Measurements from ENCODE around the gene PRPSAP1.
"Not testable (repeated sequence)": the region's sequence is repeated elsewhere in the genome, so short reads cannot be mapped to it uniquely, and the experiment has no call there.

PRPSAP1 gene

GRCh38 chr17:76350463-76350862 is 3.3 kb downstream of the PRPSAP1 start:
- no peak for TF ChIP-seq CTCF (IDR thresholded peaks at IDR 0.05)
- DNase-seq = no peak
- H3K4me3 Mint-ChIP-seq = no peak overlapping the region
- no peaks in the 10 kb centered on the region for H3K9me3 Mint-ChIP-seq
- H3K4me1 Mint-ChIP-seq = peaks cover 38% of the 10 kb centered on the region
- no peak overlapping the region for H3K27ac Mint-ChIP-seq
- H3K27me3 Mint-ChIP-seq (ENCODE audit: low read depth, poor library complexity) = peaks cover 9% of the 10 kb centered on the region
- H3K36me3 Mint-ChIP-seq (ENCODE audit: low read depth) = peaks cover 40% of the 10 kb centered on the region

DNA sequence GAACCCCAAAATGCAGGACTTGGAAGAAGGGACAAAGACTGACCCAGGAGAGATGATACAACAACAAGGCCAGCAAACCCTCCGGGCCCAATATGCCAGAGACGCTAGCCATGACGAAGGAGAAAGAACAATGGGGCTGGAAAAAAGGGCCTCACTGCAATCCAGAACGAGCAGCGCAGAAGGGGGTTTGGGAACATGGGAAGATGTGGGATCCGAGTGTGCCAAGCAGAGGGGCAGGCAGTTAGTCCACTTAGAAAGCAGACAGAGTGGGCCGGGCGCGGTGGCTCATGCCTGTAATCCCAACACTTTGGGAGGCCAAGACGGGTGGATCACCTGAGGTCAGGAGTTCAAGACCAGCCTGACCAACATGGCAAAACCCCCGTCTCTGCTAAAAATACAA is 6.8 kb downstream of the PRPSAP1 start:
- not testable (repeated sequence) for H3K27me3 Mint-ChIP-seq (ENCODE audit: low read depth, poor library complexity); H3K4me3 Mint-ChIP-seq; H3K9me3 Mint-ChIP-seq; DNase-seq
- H3K4me1 Mint-ChIP-seq = peaks cover 16% of the 10 kb centered on the region
- H3K27ac Mint-ChIP-seq = peak overlapping the region; percentile 66
- peaks cover 55% of the 10 kb centered on the region for H3K36me3 Mint-ChIP-seq (ENCODE audit: low read depth)

- Mint-ChIP-seq H3K27ac (no peak overlapping the region), H3K36me3 (ENCODE audit: low read depth) (peaks cover 60% of the 10 kb centered on the region), H3K4me3 (no peak overlapping the region), H3K9me3 (no peaks in the 10 kb centered on the region), H3K27me3 (ENCODE audit: low read depth, poor library complexity) (peaks cover 5% of the 10 kb centered on the region), H3K4me1 (peaks cover 9% of the 10 kb centered on the region)
- DNase-seq = no peak
- TF ChIP-seq CTCF (IDR thresholded peaks at IDR 0.05) = no peak
These were observed 8.2 kb downstream of the PRPSAP1 start for GRCh38 chr17:76345377-76345974.

GRCh38 chr17:76343106-76343505 is 10.6 kb downstream of the PRPSAP1 start:
- no peak overlapping the region for H3K4me3 Mint-ChIP-seq
- no peak for DNase-seq
- peaks cover 9% of the 10 kb centered on the region for H3K4me1 Mint-ChIP-seq
- H3K9me3 Mint-ChIP-seq = no peaks in the 10 kb centered on the region
- no peak overlapping the region for H3K27ac Mint-ChIP-seq
- peaks cover 68% of the 10 kb centered on the region for H3K36me3 Mint-ChIP-seq (ENCODE audit: low read depth)
- TF ChIP-seq CTCF (IDR thresholded peaks at IDR 0.05) = no peak
- peaks cover 2% of the 10 kb centered on the region for H3K27me3 Mint-ChIP-seq (ENCODE audit: low read depth, poor library complexity)

- Mint-ChIP-seq H3K27ac (no peak overlapping the region), H3K4me3 (no peak overlapping the region), H3K27me3 (ENCODE audit: low read depth, poor library complexity) (peaks cover 2% of the 10 kb centered on the region), H3K4me1 (peaks cover 4% of the 10 kb centered on the region), H3K36me3 (ENCODE audit: low read depth) (peaks cover 55% of the 10 kb centered on the region), H3K9me3 (no peaks in the 10 kb centered on the region)
- no peak for DNase-seq
- no peak for TF ChIP-seq CTCF (IDR thresholded peaks at IDR 0.05)
These were observed 12.4 kb downstream of the PRPSAP1 start for GRCh38 chr17:76341301-76341700.

DNA sequence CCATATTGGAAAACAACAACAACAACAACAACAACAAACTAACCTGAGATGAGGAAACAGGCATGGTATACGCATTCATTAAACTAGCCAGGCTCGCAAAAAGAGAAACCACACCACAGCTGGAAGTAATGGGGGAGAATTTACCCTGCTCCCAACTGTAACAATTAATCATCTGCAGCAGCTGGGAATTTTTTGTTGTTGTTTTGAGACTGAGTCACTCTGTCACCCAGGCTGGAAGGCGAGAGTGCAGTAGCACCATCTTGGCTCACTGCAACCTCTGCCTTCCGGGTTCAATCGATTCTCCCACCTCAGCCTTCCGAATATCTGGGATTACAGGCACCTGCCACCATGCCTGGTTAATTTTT is 16.3 kb downstream of the PRPSAP1 start:
- TF ChIP-seq CTCF (IDR thresholded peaks at IDR 0.05) = no peak
- H3K9me3 Mint-ChIP-seq = no peaks in the 10 kb centered on the region
- H3K4me1 Mint-ChIP-seq = no peaks in the 10 kb centered on the region
- no peak for DNase-seq
- H3K4me3 Mint-ChIP-seq = no peak overlapping the region
- peaks cover 46% of the 10 kb centered on the region for H3K36me3 Mint-ChIP-seq (ENCODE audit: low read depth)
- no peak overlapping the region for H3K27ac Mint-ChIP-seq
- H3K27me3 Mint-ChIP-seq (ENCODE audit: low read depth, poor library complexity) = peaks cover 2% of the 10 kb centered on the region
